BLaER1 (cell line): ENCODE results near the gene OSBPL5.

Source experiments
- H3K27ac ChIP-seq: shearing (Covaris generic); formaldehyde crosslinking; 2 replicates; pipeline ENCODE4 v1.8.1; 2022
- H3K27me3 ChIP-seq: shearing (Covaris generic); formaldehyde crosslinking; 2 replicates; pipeline ENCODE4 v1.8.1; 2022
- H3K36me3 ChIP-seq: shearing (Covaris generic); formaldehyde crosslinking; 2 replicates; pipeline ENCODE4 v1.8.1; 2022
- H3K4me1 ChIP-seq: shearing (Covaris generic); formaldehyde crosslinking; 2 replicates; pipeline ENCODE4 v1.8.1; 2022
- H3K4me2 ChIP-seq: shearing (Covaris generic); formaldehyde crosslinking; 2 replicates; pipeline ENCODE4 v1.8.1; 2022
- H3K4me3 ChIP-seq: shearing (Covaris generic); formaldehyde crosslinking; 2 replicates; pipeline ENCODE4 v1.8.1; 2022
- H3K9ac ChIP-seq: shearing (Covaris generic); formaldehyde crosslinking; 2 replicates; pipeline ENCODE4 v1.8.1; 2022
- H3K9me3 ChIP-seq: shearing (Covaris generic); formaldehyde crosslinking; 2 replicates; pipeline ENCODE4 v1.8.1; 2022
- H4K20me1 ChIP-seq: shearing (Covaris generic); formaldehyde crosslinking; 2 replicates; pipeline ENCODE4 v1.8.1; 2022
- Cebpa-rat ChIP-seq: shearing (Covaris generic); IDR thresholded peaks from 2 replicates; pipeline ENCODE4 v1.8.1; 2022

The OSBPL5 gene

DNA sequence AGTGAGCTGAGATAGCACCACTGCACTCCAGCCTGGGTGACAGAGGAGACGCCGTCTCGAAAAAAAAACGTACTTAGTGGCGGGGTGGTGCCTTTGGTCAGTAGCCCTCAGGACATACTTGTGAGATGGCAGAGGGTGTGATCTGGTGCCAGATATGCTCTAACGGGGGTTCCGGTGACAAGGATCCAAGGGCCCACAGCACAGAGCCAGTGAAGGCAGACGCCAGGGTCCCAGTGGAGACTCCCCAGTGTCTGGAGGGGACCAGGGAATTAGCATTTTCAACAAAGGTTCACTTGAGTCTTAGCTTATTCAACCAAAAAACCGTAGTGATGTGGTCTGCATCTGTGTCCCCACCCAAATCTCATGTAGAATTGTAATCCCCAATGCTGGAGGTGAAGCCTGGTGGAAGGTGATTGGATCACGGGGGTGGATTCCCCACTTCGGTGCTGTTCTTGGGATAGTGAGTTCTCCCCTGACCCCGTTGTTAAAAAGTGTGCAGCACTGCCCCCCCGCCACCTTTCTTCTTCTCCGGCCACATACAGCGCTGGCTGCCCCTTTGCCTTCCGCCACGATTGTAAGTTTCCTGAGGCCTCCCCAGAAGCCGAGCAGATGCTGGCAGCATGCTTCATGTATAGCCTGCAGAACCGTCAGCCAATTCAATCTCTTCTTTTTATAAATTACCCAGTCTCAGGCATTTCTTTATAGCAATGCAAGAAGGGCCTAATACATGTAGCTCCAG is 26.6 kb upstream of the OSBPL5 start:
- no peak for TF ChIP-seq Cebpa-rat
- peaks cover 9% of the 10 kb centered on the region for H3K4me1 ChIP-seq
- no peak overlapping the region for H3K9ac ChIP-seq
- no peaks in the 10 kb centered on the region for H4K20me1 ChIP-seq
- H3K27me3 ChIP-seq, result no peaks in the 10 kb centered on the region
- no peak overlapping the region for H3K4me3 ChIP-seq
- H3K36me3 ChIP-seq, result no peaks in the 10 kb centered on the region
- no peak overlapping the region for H3K27ac ChIP-seq
- H3K4me2 ChIP-seq, result no peak overlapping the region
- no peaks in the 10 kb centered on the region for H3K9me3 ChIP-seq

DNA sequence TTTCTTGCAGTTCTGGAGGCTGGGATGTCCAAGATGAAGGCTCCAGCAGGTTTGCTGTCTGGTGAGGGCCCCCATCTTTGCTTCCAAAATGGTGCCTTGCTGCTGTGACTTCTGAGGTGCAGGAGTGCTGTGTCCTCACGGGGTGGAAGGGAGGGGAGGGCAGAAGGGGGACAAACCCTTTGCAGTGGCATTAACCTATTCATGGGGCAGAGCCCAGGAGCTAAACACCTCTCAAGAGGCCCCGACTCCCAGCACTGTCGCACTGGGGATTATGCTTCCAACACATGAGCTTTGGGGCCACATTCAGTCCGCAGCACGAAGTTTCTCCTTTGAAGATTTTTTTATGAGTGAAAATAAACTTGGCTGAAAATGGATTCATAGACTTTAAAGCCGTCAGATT is 25.5 kb upstream of the OSBPL5 start:
- H3K9ac ChIP-seq, result no peak overlapping the region
- no peak overlapping the region for H3K27ac ChIP-seq

GRCh38 chr11:3189886-3190583 is 24.9 kb upstream of the OSBPL5 start:
- H3K9me3 ChIP-seq, result 0 out of 2 replicates have a peak, but pooled peaks cover under 1% of the 10 kb centered on the region
- H3K4me2 ChIP-seq, result no peak overlapping the region
- H3K4me1 ChIP-seq, result 0 out of 2 replicates have a peak, but pooled peaks cover 5% of the 10 kb centered on the region
- no peaks in the 10 kb centered on the region for H3K27me3 ChIP-seq
- no peaks in the 10 kb centered on the region for H3K36me3 ChIP-seq
- H3K27ac ChIP-seq, result no peak overlapping the region
- no peak overlapping the region for H3K4me3 ChIP-seq
- TF ChIP-seq Cebpa-rat, result no peak
- no peak overlapping the region for H3K9ac ChIP-seq
- no peaks in the 10 kb centered on the region for H4K20me1 ChIP-seq

More for the DNA sequence above, 25.5 kb upstream of the OSBPL5 start:
- Histone ChIP-seq H3K27me3 (no peaks in the 10 kb centered on the region), H3K4me3 (no peak overlapping the region), H3K4me2 (no peak overlapping the region), H3K4me1 (peaks cover 10% of the 10 kb centered on the region), H3K36me3 (no peaks in the 10 kb centered on the region), H4K20me1 (no peaks in the 10 kb centered on the region), H3K9me3 (no peaks in the 10 kb centered on the region)
- TF ChIP-seq Cebpa-rat, result no peak

DNA sequence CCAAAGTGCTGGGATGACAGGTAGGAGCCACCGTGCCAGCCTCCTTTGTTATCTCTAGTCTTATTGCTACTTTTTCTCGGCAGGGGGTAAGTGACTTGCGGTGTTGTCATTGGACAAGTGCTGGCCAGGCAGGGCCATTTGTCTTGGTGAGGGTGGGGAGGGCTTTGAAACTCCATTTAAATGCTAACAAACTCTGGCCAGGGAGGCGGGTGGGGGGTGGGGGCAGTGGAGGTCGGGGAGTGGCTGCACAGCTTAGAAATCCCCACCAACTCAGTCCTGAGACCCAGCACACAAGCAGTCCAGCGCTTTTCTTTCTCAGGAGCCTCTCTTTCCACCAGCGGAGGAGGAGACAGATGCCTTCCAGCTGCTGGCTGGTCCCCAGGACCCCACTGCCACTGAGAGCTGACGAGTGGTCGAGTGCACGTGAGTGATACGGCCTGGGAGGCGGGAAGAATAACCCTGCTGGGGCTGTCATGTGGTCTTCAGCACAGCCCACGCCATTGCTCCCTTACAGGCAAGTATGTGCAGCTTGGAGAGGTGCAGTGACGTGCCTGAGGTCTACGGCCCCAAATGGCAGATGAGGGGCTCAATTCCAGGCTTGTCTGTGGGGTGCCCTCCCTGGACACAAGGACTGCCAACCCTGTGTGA is 24.2 kb upstream of the OSBPL5 start:
- H3K4me2 ChIP-seq, result no peak overlapping the region
- 0 out of 2 replicates have a peak, but pooled peaks cover 5% of the 10 kb centered on the region for H3K4me1 ChIP-seq
- H3K9me3 ChIP-seq, result 0 out of 2 replicates have a peak, but pooled peaks cover 4% of the 10 kb centered on the region
- H3K9ac ChIP-seq, result no peak overlapping the region
- H3K36me3 ChIP-seq, result no peaks in the 10 kb centered on the region
- no peak overlapping the region for H3K4me3 ChIP-seq
- no peaks in the 10 kb centered on the region for H3K27me3 ChIP-seq
- no peaks in the 10 kb centered on the region for H4K20me1 ChIP-seq
- no peak overlapping the region for H3K27ac ChIP-seq
- no peak for TF ChIP-seq Cebpa-rat

DNA sequence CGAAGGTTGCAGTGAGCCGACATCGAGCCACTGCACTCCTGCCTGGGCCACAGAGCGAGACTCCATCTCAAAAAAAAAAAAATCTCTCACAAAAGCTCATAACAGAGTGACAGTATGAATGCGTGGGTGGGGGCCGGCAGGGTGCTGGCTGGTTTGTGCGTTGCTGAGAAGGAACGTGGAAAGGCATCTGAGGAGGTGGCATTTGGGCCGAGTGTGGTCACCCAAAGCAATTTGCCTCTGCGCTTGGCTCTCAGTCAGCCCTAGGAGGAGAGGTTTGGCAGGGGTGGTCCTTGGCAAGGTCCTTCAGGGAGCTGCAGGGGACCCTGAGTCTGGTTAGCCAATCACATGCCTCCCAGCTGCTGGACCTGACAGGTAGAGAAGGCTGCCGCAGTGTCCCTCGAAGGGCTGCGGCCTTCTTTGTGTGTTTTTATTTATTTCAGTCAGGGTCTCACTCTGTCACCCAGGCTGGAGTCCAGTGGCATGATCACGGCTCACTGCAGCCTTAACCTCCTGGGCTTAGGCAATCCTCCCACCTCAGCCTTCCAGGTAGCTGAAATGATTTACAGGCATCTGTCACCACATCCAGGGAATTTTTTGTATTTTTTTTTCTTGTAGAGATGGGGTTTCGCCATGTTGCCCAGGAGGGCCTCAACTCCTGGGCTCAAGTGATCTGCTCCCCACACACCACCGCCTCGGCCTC is 23.5 kb upstream of the OSBPL5 start:
- H3K36me3 ChIP-seq, result no peaks in the 10 kb centered on the region
- 0 out of 2 replicates have a peak, but pooled peaks cover 4% of the 10 kb centered on the region for H3K9me3 ChIP-seq
- no peak overlapping the region for H3K27ac ChIP-seq
- no peaks in the 10 kb centered on the region for H3K27me3 ChIP-seq
- no peak overlapping the region for H3K4me3 ChIP-seq
- no peak for TF ChIP-seq Cebpa-rat
- H3K4me2 ChIP-seq, result no peak overlapping the region
- 0 out of 2 replicates have a peak, but pooled peaks cover 5% of the 10 kb centered on the region for H3K4me1 ChIP-seq
- H4K20me1 ChIP-seq, result no peaks in the 10 kb centered on the region
- no peak overlapping the region for H3K9ac ChIP-seq

- Histone ChIP-seq H3K4me1 (0 out of 2 replicates have a peak, but pooled peaks cover 13% of the 10 kb centered on the region), H3K9ac (no peak overlapping the region), H4K20me1 (no peaks in the 10 kb centered on the region), H3K27me3 (no peaks in the 10 kb centered on the region), H3K4me2 (no peak overlapping the region), H3K27ac (no peak overlapping the region), H3K4me3 (no peak overlapping the region), H3K9me3 (0 out of 2 replicates have a peak, but pooled peaks cover 4% of the 10 kb centered on the region), H3K36me3 (no peaks in the 10 kb centered on the region)
- no peak for TF ChIP-seq Cebpa-rat
Measured at GRCh38 chr11:3186166-3186953, 21.2 kb upstream of the OSBPL5 start.

GRCh38 chr11:3184732-3185347 is 19.7 kb upstream of the OSBPL5 start:
- Histone ChIP-seq H3K9ac (no peak overlapping the region), H3K4me1 (peaks cover 19% of the 10 kb centered on the region; the same call in 1 of the 2 replicates), H3K36me3 (no peaks in the 10 kb centered on the region), H4K20me1 (no peaks in the 10 kb centered on the region), H3K27ac (no peak overlapping the region), H3K4me2 (no peak overlapping the region), H3K9me3 (0 out of 2 replicates have a peak, but pooled peaks cover 4% of the 10 kb centered on the region), H3K27me3 (no peaks in the 10 kb centered on the region), H3K4me3 (no peak overlapping the region)
- TF ChIP-seq Cebpa-rat, result no peak

DNA sequence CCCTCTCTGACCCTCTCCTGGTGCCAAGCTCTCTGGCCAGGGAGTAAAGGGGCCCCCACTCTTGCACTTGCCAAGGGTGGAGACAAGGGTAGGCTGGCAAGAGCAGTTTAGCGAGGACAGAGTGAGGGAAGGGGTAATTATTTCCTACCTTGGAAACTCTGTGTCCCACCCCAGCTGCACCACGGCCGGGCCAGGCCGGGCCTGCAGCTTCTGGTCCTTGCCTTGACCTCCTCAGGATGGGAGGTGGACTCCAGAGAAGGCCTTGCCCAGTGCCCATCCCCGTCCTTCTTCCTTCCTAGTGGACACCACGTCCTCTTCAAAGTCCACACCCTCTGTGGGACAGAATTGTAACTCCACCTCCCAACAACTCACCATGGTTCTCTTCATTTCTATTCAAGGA is 18.4 kb upstream of the OSBPL5 start:
- peaks cover 19% of the 10 kb centered on the region; the same call in 1 of the 2 replicates for H3K4me1 ChIP-seq
- no peak overlapping the region for H3K4me2 ChIP-seq
- H3K36me3 ChIP-seq, result no peaks in the 10 kb centered on the region
- H3K9ac ChIP-seq, result no peak overlapping the region
- H3K27ac ChIP-seq, result no peak overlapping the region
- H3K27me3 ChIP-seq, result no peaks in the 10 kb centered on the region
- no peak overlapping the region for H3K4me3 ChIP-seq
- H4K20me1 ChIP-seq, result no peaks in the 10 kb centered on the region
- 0 out of 2 replicates have a peak, but pooled peaks cover 4% of the 10 kb centered on the region for H3K9me3 ChIP-seq
- no peak for TF ChIP-seq Cebpa-rat
